ENCODE data around the gene ERI3.

Gene ERI3

DNA sequence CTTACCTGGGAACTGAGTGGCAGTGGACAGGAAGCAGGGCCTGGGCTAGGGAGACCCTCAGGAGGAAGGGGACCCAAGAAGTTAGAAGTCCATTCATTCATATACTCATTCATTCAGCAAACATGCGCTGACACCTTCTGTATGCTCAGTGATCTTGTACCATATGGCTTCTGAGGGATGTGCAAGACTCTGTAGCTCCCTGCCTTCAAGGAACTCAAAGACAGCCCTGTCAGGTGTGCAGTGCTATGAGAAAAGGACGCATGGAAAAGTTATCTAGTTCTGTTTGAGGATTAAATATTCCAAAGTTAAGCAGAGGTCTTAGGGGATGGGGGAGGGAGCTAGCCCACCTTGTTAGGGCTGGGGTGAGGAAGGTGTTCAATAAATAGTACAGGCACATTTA, 129.3 kb downstream of the ERI3 start:
- ChIA-PET POLR2A (interaction anchor here (0.6 kb wide), 1 partner anchor 12 kb away, joined by 3 read pairs; no protein-coding TSS in a partner anchor), CTCF (interaction anchor here (0.8 to 7.3 kb wide), 5 partner anchors 8 to 427 kb away, joined by 3 to 81 read pairs (median 12); no protein-coding TSS in a partner anchor)
- TF ChIP-seq, protein P1, sequence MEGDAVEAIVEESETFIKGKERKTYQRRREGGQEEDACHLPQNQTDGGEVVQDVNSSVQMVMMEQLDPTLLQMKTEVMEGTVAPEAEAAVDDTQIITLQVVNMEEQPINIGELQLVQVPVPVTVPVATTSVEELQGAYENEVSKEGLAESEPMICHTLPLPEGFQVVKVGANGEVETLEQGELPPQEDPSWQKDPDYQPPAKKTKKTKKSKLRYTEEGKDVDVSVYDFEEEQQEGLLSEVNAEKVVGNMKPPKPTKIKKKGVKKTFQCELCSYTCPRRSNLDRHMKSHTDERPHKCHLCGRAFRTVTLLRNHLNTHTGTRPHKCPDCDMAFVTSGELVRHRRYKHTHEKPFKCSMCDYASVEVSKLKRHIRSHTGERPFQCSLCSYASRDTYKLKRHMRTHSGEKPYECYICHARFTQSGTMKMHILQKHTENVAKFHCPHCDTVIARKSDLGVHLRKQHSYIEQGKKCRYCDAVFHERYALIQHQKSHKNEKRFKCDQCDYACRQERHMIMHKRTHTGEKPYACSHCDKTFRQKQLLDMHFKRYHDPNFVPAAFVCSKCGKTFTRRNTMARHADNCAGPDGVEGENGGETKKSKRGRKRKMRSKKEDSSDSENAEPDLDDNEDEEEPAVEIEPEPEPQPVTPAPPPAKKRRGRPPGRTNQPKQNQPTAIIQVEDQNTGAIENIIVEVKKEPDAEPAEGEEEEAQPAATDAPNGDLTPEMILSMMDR (IDR thresholded peaks at IDR 0.05; ENCODE audit: insufficient read depth, low read length, missing control alignments): no peak
- no peak for DNase-seq (ENCODE audit: low read depth, low spot score)
- no peak overlapping the region for H3K4me3 ChIP-seq (ENCODE audit: low read depth, low read length)

DNA sequence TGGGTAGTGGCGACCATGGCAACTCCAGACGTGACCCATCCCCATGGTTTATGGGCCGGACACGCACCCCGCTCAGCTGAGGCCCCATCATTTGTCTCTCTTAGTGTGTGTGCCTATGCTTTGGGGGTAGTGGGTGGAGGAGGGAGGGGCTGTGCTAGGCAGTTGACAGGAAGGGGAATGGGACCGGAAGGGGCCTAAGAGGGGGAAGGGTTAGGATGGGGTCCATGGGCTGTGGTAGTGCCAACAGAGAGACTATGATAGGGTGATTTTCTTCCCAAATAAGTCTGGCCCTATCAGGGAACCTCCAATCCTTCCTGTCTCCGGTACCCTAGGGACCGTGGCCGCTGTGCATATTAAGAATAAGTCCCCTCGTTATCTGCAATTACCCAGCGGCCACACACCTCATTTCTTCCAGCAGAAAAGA, 131.9 kb downstream of the ERI3 start:
- H3K4me3 ChIP-seq (ENCODE audit: low read depth, low read length): no peak overlapping the region
- ChIA-PET CTCF (interaction anchor here (7.3 kb wide), 1 partner anchor 7 kb away, joined by 81 read pairs; no protein-coding TSS in a partner anchor), POLR2A (interaction anchor here (0.9 kb wide), 1 partner anchor 419 kb away, joined by 3 read pairs; no protein-coding TSS in a partner anchor)
- TF ChIP-seq, protein P1 (IDR thresholded peaks at IDR 0.05; ENCODE audit: insufficient read depth, low read length, missing control alignments): no peak
- DNase-seq (ENCODE audit: low read depth, low spot score): no peak

DNA sequence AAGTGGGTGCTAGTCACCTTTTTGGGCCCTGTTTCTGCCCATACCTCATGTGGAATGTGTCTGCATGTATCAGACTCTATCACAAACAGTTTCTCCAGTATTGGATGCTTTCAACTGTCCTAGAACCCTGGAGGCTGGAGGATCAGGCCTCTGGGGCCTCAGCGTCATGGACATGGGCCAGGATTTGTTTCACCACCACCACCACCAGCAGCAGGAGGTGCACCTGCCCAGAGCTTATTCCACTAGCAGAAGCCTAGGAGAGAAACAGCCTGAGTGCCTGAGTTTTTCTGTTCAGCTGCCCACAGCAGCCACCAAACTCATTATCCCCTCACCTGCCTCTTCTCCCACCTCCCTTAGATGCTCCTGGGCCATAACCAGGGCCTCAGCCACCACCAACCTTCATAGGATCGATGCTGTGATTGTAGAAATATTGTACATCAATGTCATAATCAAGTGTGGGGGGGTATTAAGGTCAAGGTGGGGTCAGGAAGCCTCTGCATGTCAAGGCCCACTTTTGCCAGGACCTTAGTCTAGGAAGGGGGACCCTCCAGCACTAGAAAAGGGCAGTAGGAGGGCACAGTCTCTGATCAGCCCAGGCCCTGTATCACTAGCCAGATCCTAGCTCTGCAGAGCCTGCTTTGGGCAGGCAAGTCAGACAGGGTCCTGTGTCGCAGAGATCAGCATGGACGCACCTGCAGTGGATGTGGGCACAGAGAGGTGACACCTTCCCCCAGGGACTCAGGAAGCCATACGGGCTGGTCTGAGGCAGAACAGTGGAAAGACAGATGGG, 132.5 kb downstream of the ERI3 start:
- CTCF ChIA-PET: no interaction called here
- H3K4me3 ChIP-seq (ENCODE audit: low read depth, low read length): no peak overlapping the region
- TF ChIP-seq, protein P1 (IDR thresholded peaks at IDR 0.05; ENCODE audit: insufficient read depth, low read length, missing control alignments): no peak
- POLR2A ChIA-PET: no interaction called here
- no peak for DNase-seq (ENCODE audit: low read depth, low spot score)

DNA sequence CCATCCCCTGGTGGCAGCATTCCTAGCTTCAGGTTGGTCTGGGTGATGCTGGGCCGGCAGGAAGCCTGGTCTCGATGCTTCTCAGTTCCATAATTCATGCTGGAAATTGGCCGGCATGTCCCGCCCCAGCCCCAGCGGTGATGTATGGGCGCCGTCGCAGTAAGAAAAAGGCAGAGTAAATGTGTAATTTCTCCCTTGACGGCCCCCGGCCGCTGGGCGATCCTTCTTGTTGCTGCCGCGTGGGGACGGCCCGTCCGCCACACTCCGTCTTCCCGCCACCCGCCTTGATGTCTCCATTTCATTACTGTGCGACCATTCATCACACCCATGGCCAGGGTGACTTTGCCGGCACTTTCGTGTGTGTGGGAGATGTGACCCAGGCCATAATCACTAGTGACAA, 133.3 kb downstream of the ERI3 start:
- H3K4me3 ChIP-seq (ENCODE audit: low read depth, low read length): no peak overlapping the region
- DNase-seq (ENCODE audit: low read depth, low spot score): no peak
- POLR2A ChIA-PET: no interaction called here
- CTCF ChIA-PET: interaction anchor here (7.2 to 8.2 kb wide), 3 partner anchors 15 to 373 kb away, joined by 87 to 167 read pairs (median 101); no protein-coding TSS in a partner anchor
- TF ChIP-seq, protein P1 (IDR thresholded peaks at IDR 0.05; ENCODE audit: insufficient read depth, low read length, missing control alignments): no peak

DNA sequence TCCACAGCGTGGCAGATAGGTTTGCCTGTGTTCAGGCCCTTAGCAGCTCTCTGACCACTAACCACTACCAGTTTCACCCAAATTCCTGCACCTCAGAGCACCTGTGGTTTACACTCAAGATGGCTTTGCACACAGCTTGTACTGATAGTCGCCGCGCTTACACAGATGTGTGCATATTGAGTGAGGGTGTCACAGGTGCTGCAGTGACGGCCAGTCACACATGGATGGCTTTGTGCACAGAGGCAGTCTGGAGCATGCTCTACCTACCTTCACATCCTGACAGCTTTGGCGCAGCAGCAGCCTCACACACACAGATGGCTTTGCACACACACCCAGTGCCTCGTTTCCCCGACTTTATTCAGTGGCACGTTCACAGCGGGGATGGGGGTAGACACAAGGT, 134.3 kb downstream of the ERI3 start:
- TF ChIP-seq, protein P1 (IDR thresholded peaks at IDR 0.05; ENCODE audit: insufficient read depth, low read length, missing control alignments): no peak
- POLR2A ChIA-PET: interaction anchor here (1.0 kb wide), 1 partner anchor 18 kb away, joined by 3 read pairs; no protein-coding TSS in a partner anchor
- no peak overlapping the region for H3K4me3 ChIP-seq (ENCODE audit: low read depth, low read length)
- CTCF ChIA-PET: interaction anchor here (2.0 to 8.2 kb wide), 5 partner anchors 16 to 374 kb away, joined by 6 to 167 read pairs (median 87); no protein-coding TSS in a partner anchor
- DNase-seq (ENCODE audit: low read depth, low spot score): no peak
